ENCODE data around the gene PSMG2. TPM values are rescaled to one million over a fixed set of nuclear protein-coding genes. Genes with fewer than 3 reads are reported as not detected.

The PSMG2 gene
- total RNA-seq, 4 donors from 2014 or later = 59.8 to 92.9 (median 77.2) TPM

GRCh38 chr18:12741351-12741750 lies 38.5 kb downstream of the PSMG2 start:
- intact Hi-C loops (cut with DNase I) = loop anchor here (5.0 kb wide), 1 partner anchor 151 kb away; no protein-coding TSS in a partner anchor
- no peak for DNase-seq (ENCODE audit: extremely low spot score)
- 80% methylated on average over 6 of the region's 6 CpGs for WGBS
- TF ChIP-seq EP300 (IDR thresholded peaks at IDR 0.05) (no peak), POLR2AphosphoS5 (IDR thresholded peaks at IDR 0.05) (no peak), CTCF (IDR thresholded peaks at IDR 0.05) (no peak), POLR2A (IDR thresholded peaks at IDR 0.05; ENCODE audit: low read depth) (no peak)
- H3K36me3 ChIP-seq = no peaks in the 10 kb centered on the region
- no peaks in the 10 kb centered on the region for H3K27me3 ChIP-seq
- H3K27ac ChIP-seq (replicated peaks in 1 of 4) = no peak overlapping the region
- no peaks in the 10 kb centered on the region for H3K4me1 ChIP-seq
- no peak overlapping the region for H3K4me3 ChIP-seq
- H3K9me3 ChIP-seq = no peaks in the 10 kb centered on the region

GRCh38 chr18:12742453-12742852 lies 39.6 kb downstream of the PSMG2 start:
- no peaks in the 10 kb centered on the region for H3K36me3 ChIP-seq
- no peak for DNase-seq (ENCODE audit: extremely low spot score)
- no peak overlapping the region for H3K27ac ChIP-seq (replicated peaks in 1 of 4)
- H3K27me3 ChIP-seq = no peaks in the 10 kb centered on the region
- TF ChIP-seq EP300 (IDR thresholded peaks at IDR 0.05) = no peak
- no peak for TF ChIP-seq POLR2A (IDR thresholded peaks at IDR 0.05; ENCODE audit: low read depth)
- TF ChIP-seq CTCF (IDR thresholded peaks at IDR 0.05) = no peak
- no peak for TF ChIP-seq POLR2AphosphoS5 (IDR thresholded peaks at IDR 0.05)
- no peak overlapping the region for H3K4me3 ChIP-seq
- H3K9me3 ChIP-seq = no peaks in the 10 kb centered on the region
- H3K4me1 ChIP-seq = no peaks in the 10 kb centered on the region
- 88% methylated on average over 5 of the region's 5 CpGs for WGBS
- intact Hi-C loops (cut with DNase I) = loop anchor here (5.0 kb wide), 1 partner anchor 150 kb away; no protein-coding TSS in a partner anchor

- no peak for DNase-seq (ENCODE audit: extremely low spot score)
- Histone ChIP-seq H3K4me3 (no peak overlapping the region), H3K27ac (replicated peaks in 1 of 4) (no peak overlapping the region), H3K9me3 (no peaks in the 10 kb centered on the region), H3K4me1 (no peaks in the 10 kb centered on the region), H3K36me3 (no peaks in the 10 kb centered on the region), H3K27me3 (no peaks in the 10 kb centered on the region)
- intact Hi-C loops (cut with DNase I) = loop anchor here (2.0 to 5.0 kb wide), 2 partner anchors 148 to 191 kb away; no protein-coding TSS in a partner anchor
- TF ChIP-seq POLR2A (IDR thresholded peaks at IDR 0.05; ENCODE audit: low read depth) = no peak
- peak; percentile 42 to 56 (median 56) for TF ChIP-seq CTCF (IDR thresholded peaks at IDR 0.05)
- 2% methylated on average over 2 of the region's 2 CpGs for WGBS
Observed at GRCh38 chr18:12744103-12744502, 41.3 kb downstream of the PSMG2 start.

GRCh38 chr18:12745095-12745795 lies 42.4 kb downstream of the PSMG2 start:
- 86% methylated on average over 7 of the region's 7 CpGs for WGBS
- no peak overlapping the region for H3K27ac ChIP-seq (replicated peaks in 1 of 4)
- H3K9me3 ChIP-seq = no peaks in the 10 kb centered on the region
- H3K36me3 ChIP-seq = no peaks in the 10 kb centered on the region
- H3K4me1 ChIP-seq = no peaks in the 10 kb centered on the region
- TF ChIP-seq EP300 (IDR thresholded peaks at IDR 0.05) = no peak
- no peak for TF ChIP-seq CTCF (IDR thresholded peaks at IDR 0.05)
- no peak for TF ChIP-seq POLR2A (IDR thresholded peaks at IDR 0.05; ENCODE audit: low read depth)
- no peak for TF ChIP-seq POLR2AphosphoS5 (IDR thresholded peaks at IDR 0.05)
- no peaks in the 10 kb centered on the region for H3K27me3 ChIP-seq
- no peak overlapping the region for H3K4me3 ChIP-seq
- DNase-seq (ENCODE audit: extremely low spot score) = no peak
- intact Hi-C loops (cut with DNase I) = loop anchor here (2.0 kb wide), 1 partner anchor 190 kb away; no protein-coding TSS in a partner anchor
